Astrocyte (in vitro differentiated cells and primary cell): ENCODE results near the gene ADCY5.

Source experiments
- CTCF ChIP-seq: IDR thresholded peaks from 2 replicates; pipeline ENCODE4 v1.5.1; 2011; ENCODE audit warnings: low read depth, mild to moderate bottlenecking, inconsistent platforms, low read length, moderate library complexity; ENCODE audit not compliant: insufficient read depth
- EZH2 ChIP-seq: IDR thresholded peaks from 2 replicates; pipeline ENCODE4 v1.6.1; 2012; ENCODE audit warnings: mild to moderate bottlenecking, low read length, inconsistent platforms; ENCODE audit not compliant: insufficient read depth

DNA sequence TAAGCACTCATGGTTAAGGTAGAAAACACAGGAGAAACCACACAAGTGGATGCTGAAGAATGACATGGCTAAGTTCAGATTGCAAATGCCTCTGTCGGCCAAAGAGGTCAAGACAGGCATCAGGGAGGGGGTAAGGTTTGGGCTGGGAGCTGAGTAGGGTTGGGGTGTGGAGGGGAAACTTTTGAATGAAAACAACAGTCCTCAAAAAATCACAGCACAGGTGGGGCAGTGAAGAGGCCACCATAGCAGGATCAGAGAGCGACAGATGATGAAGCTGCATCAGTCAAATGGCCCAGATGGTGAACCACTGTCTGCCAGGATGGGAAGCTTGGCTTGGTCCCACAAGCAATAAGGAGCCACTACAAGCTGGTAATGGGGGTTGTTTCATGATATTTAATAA lies 74.9 kb downstream of the ADCY5 start:
- no peak for TF ChIP-seq CTCF
- TF ChIP-seq EZH2, result no peak
